ENCODE results near the gene MLLT10. TPM values are rescaled to one million over a fixed set of nuclear protein-coding genes. Genes with fewer than 3 reads are reported as not detected.
"Not testable (repeated sequence)": the region's sequence is repeated elsewhere in the genome, so short reads cannot be mapped to it uniquely, and the experiment has no call there.

The MLLT10 gene
- total RNA-seq, 1 experiment from 2014 or later: 72.3 TPM

- Histone ChIP-seq H2BK5ac (ENCODE audit: insufficient read length, low read length) (no peak overlapping the region), H4K91ac (ENCODE audit: insufficient read length, low read depth, low read length) (no peak overlapping the region), H3K79me1 (ENCODE audit: insufficient read depth, low read depth, low read length, poor library complexity, severe bottlenecking) (peaks cover 3% of the 10 kb centered on the region), H4K8ac (replicated peaks; ENCODE audit: insufficient read length, low read depth, low read length) (no peak overlapping the region), H3K4ac (ENCODE audit: low read depth, low read length) (no peak overlapping the region), H2BK15ac (ENCODE audit: low read depth, low read length) (no peak overlapping the region), H2BK120ac (ENCODE audit: low read depth, low read length, poor library complexity, severe bottlenecking) (no peak overlapping the region), H2AK5ac (ENCODE audit: insufficient read length, low read length) (no peak overlapping the region), H3K27ac (ENCODE audit: insufficient read length, low read depth, low read length) (no peak overlapping the region), H2AFZ (ENCODE audit: low read length) (no peak overlapping the region), H3K9ac (ENCODE audit: extremely low read depth, insufficient read length, low read length) (no peak overlapping the region), H3K18ac (ENCODE audit: insufficient read length, low read depth, low read length) (no peak overlapping the region), H3K9me3 (ENCODE audit: control insufficient read depth, low read depth, low read length) (no peaks in the 10 kb centered on the region), H3K27me3 (ENCODE audit: insufficient read depth, low read length) (no peaks in the 10 kb centered on the region), H2BK20ac (ENCODE audit: low read depth, low read length, poor library complexity, severe bottlenecking) (no peak overlapping the region), H3T11ph (ENCODE audit: low read length) (no peak overlapping the region), H4K20me1 (ENCODE audit: control insufficient read depth, insufficient read depth, insufficient read length) (no peaks in the 10 kb centered on the region), H3K79me2 (ENCODE audit: insufficient read depth, low read length) (peaks cover 6% of the 10 kb centered on the region; the same call in 1 of the 2 replicates), H3K4me2 (ENCODE audit: insufficient read depth, insufficient read length, low read length) (no peak overlapping the region), H4K5ac (ENCODE audit: insufficient read length, low read depth, low read length) (no peak overlapping the region), H3K23me2 (ENCODE audit: insufficient read length, low read depth, low read length, poor library complexity, severe bottlenecking) (no peaks in the 10 kb centered on the region), H2BK12ac (ENCODE audit: insufficient read length, low read depth, low read length) (no peak overlapping the region), H3K14ac (ENCODE audit: insufficient read depth, low read length) (no peak overlapping the region), H3K23ac (ENCODE audit: insufficient read length, low read depth, low read length) (no peak overlapping the region), H3K4me1 (ENCODE audit: insufficient read depth, low read length) (no peaks in the 10 kb centered on the region), H3K56ac (ENCODE audit: insufficient read length, low read depth, low read length) (no peak overlapping the region)
- peaks cover 0 to 2% of the 10 kb centered on the region in 2 experiments; a peak in 2 of 5 replicates for H3K9me3 Mint-ChIP-seq
- H3K27ac Mint-ChIP-seq: no peak overlapping the region
- H3K4me3 Mint-ChIP-seq: no peak overlapping the region
- peaks cover 14 to 76% (median 62%) of the 10 kb centered on the region in 3 experiments for H3K36me3 Mint-ChIP-seq (ENCODE audit: insufficient read depth in 1 of 3, low read depth in 3 of 3)
- no peak for DNase-seq
- no peak for TF ChIP-seq CTCF (conservative IDR thresholded peaks at IDR 0.05)
- peaks cover 12% of the 10 kb centered on the region in 2 experiments for H3K4me1 Mint-ChIP-seq
- no peaks in the 10 kb centered on the region for H3K27me3 Mint-ChIP-seq (ENCODE audit: low read depth)
Observed at GRCh38 chr10:21587391-21587790, 53.4 kb downstream of the MLLT10 start.

DNA sequence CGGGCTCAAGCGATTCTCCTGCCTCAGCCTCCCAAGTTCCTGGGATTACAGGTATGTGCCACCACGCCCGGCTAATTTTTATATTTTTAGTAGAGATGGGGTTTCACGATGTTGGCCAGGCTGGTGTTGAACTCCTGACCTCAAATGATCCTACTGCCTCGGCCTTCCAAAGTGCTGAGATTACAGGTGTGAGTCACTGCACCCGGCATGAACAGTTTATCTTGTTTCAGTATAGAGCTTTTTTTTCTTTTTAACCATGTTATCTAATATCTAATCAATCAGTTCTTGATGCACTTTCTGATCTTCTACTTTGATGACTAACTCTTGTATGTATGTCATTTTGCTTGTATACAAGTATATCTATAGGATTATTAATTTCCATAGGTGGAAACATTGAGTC, 54.1 kb downstream of the MLLT10 start:
- not testable (repeated sequence) for H3K23ac ChIP-seq (ENCODE audit: insufficient read length, low read depth, low read length); H3K9me3 Mint-ChIP-seq; H3K27me3 ChIP-seq (ENCODE audit: insufficient read depth, low read length); H2AK5ac ChIP-seq (ENCODE audit: insufficient read length, low read length); H4K5ac ChIP-seq (ENCODE audit: insufficient read length, low read depth, low read length); H3K4me1 ChIP-seq (ENCODE audit: insufficient read depth, low read length); DNase-seq; H3K14ac ChIP-seq (ENCODE audit: insufficient read depth, low read length); H4K8ac ChIP-seq (replicated peaks; ENCODE audit: insufficient read length, low read depth, low read length); H4K20me1 ChIP-seq (ENCODE audit: control insufficient read depth, insufficient read depth, insufficient read length); H3T11ph ChIP-seq (ENCODE audit: low read length); H2BK120ac ChIP-seq (ENCODE audit: low read depth, low read length, poor library complexity, severe bottlenecking); H3K18ac ChIP-seq (ENCODE audit: insufficient read length, low read depth, low read length); H3K27ac ChIP-seq (ENCODE audit: insufficient read length, low read depth, low read length); H3K79me2 ChIP-seq (ENCODE audit: insufficient read depth, low read length); H2BK12ac ChIP-seq (ENCODE audit: insufficient read length, low read depth, low read length); H3K79me1 ChIP-seq (ENCODE audit: insufficient read depth, low read depth, low read length, poor library complexity, severe bottlenecking); H3K9ac ChIP-seq (ENCODE audit: extremely low read depth, insufficient read length, low read length); H4K91ac ChIP-seq (ENCODE audit: insufficient read length, low read depth, low read length); H3K9me3 ChIP-seq (ENCODE audit: control insufficient read depth, low read depth, low read length); H2BK20ac ChIP-seq (ENCODE audit: low read depth, low read length, poor library complexity, severe bottlenecking); H3K27me3 Mint-ChIP-seq (ENCODE audit: low read depth); H2AFZ ChIP-seq (ENCODE audit: low read length); H3K4me2 ChIP-seq (ENCODE audit: insufficient read depth, insufficient read length, low read length); H3K56ac ChIP-seq (ENCODE audit: insufficient read length, low read depth, low read length); H2BK15ac ChIP-seq (ENCODE audit: low read depth, low read length); H3K4ac ChIP-seq (ENCODE audit: low read depth, low read length); H3K4me3 Mint-ChIP-seq; H2BK5ac ChIP-seq (ENCODE audit: insufficient read length, low read length); H3K23me2 ChIP-seq (ENCODE audit: insufficient read length, low read depth, low read length, poor library complexity, severe bottlenecking)
- Mint-ChIP-seq H3K27ac (peak overlapping the region in 1 of 3 experiments; percentile 77; a peak in 2 of 7 replicates), H3K36me3 (ENCODE audit: insufficient read depth in 1 of 3, low read depth in 3 of 3) (peaks cover 11 to 75% (median 61%) of the 10 kb centered on the region in 3 experiments; a peak in 6 of 7 replicates), H3K4me1 (peaks cover 12 to 17% of the 10 kb centered on the region in 2 experiments)
- WGBS (ENCODE audit: extremely low coverage, insufficient read length, low lambda C conversion rate): no CpG with 5 or more reads among the region's 7 CpGs
